Endothelial cell of hepatic sinusoid (primary cell): ENCODE data around the gene QSOX2.
"Not testable (repeated sequence)": the region's sequence is repeated elsewhere in the genome, so short reads cannot be mapped to it uniquely, and the experiment has no call there.

Experiments
- in situ Hi-C: cut with HindIII; loops from 2 replicates; pipeline ENCODE4 v1.10.0; 2017; ENCODE audit warnings: low sequenced_read_pairs

Gene QSOX2

DNA sequence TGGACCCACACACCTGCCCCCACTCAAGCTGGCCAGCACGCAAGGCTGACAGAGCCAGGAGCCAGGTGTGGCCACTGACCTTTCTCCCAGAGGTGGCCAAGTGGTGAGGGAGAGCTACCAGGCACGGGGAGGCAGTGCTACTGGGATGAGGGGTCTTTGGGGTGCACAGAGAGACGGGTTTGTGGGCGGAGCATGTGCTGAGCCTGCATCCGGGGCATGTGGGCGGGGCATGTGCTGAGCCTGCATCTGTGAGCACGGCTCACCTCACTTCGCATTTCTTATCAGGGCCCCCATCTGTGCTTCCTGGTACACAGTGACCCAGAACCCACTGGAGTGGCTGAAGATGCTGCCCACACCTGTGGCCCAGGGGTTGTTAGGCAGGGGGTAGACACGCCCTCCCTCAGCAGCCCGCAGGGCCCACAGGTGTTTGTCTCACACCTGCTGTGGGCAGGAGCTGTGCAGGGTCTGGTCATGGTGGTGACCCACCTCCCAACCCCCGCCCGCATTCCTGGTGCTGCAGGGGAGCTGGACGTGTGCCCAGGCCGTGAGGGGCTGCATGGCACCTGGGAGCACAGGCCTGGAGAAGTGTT, 36.8 kb upstream of the QSOX2 start:
- in situ Hi-C loops, result no loop called here

DNA sequence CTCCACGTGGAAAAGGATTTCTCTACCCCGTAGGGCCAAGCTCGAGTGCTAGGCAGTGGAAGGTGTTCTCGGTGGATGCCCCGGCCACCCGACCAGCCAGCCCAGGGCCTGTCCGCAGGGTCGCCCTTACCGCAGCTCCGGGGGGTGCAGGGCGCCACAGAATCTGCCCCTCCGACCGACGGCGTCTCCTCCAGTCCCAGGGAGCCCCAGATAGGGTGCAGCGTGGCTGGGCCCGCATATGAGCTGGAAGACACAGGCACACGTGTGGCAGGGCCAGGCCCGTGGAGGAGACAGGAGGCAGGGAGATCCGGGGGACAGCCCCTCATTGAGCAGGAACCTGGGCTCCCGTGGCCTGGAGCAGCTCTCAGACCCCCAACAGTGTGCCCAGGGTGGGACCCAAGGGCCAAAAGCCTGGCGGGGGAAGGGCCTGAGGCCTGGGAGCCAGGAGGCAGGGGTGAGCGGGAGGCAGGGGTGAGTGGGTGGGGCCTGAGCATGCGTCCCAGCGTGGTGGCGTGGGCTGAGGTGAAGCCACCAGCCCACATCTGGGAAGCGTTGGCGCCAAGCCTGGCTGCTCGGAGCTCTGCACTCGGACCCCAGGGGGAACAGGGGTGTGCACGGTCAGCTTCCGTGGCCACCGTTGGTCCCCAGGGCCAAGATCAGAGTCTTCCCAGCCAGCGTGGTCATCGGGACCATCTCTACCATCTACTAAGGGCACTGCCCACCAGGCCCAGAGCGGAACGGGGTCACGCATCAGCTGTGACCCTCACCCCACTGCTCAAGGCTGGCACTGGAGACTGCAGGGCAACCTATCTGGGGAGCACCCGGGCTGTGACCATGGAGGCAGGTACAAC, 36.0 kb upstream of the QSOX2 start:
- in situ Hi-C loops, result no loop called here

DNA sequence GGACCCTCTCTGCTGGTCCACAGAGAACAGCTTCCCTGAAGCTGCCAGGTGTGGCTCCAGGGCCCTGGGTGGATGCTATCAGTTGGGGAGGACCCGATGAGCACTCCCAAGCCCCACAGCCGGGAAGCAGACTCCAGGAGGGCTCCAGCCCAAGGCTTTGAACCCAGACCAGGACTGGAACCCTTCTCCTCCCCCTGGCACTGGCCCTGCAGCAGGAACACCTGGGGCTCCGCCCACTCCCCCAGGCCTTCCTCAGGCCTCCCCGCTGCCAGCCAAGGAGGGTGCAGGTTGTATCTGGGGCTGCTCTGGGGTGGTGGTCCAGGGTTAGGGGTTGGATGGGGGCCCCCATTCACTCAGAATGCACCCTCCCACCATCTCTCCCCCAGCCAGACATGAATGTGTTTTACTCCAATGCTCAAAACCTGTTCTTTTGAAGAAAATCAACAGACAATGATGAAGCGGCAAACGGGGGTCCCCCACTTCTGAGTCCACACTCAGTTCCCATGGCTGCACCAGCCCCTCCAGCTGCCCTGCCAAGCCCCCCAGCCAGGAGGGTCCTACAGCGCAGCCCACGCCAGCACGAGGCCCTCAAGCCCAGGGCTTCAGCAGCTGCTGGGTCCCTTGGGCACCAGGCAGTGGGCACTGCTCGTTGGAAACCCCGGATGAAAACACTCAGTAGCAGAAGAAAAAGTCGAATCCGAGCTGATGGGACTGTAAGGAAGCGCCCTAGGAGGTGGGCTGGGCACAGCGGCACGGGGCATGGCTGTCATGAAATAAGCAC, 35.1 kb upstream of the QSOX2 start:
- in situ Hi-C loops, result no loop called here

DNA sequence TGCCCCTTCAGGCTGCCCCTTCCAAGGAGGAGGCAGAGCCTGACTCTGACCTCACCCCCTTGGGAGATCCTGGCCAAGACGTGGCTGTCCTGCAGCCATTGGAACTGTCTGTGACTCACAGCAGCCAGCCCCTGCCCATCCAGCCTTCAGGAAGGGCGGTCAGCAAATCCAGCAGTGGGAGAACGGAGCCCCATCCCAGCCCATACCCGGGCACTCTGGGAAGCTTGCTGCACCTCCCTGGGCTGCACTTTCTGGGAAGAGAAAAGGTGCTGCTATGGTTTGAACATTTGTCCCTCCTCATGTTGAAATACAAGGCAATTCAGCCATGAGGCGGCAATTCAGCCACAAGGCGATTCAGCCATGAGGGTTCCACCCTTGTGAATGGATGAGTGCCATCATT, 33.9 kb upstream of the QSOX2 start:
- in situ Hi-C loops, result loop anchor here (5.0 to 10.0 kb wide), 4 partner anchors 37 to 565 kb away; partner anchors contain the start of gene LHX3

DNA sequence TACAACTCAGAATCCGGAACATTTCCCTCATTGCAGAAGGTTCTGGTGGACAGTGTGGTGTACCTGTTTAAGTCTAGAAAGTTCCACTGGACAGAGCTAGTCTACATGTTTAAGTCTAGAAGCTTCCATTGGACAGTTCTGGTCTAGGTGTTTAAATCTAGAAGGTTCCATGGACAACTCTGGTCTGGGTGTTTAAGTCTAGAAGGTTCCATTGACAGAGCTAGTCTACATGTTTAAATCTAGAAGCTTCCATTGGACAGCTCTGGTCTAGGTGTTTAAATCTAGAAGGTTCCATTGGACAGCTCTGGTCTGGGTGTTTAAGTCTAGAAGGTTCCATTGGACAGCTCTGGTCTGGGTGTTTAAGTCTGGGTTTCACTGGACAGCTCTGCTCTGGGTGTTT, 33.3 kb upstream of the QSOX2 start:
- in situ Hi-C loops, result loop anchor here (5.0 to 10.0 kb wide), 4 partner anchors 37 to 564 kb away; partner anchors contain the start of gene LHX3

DNA sequence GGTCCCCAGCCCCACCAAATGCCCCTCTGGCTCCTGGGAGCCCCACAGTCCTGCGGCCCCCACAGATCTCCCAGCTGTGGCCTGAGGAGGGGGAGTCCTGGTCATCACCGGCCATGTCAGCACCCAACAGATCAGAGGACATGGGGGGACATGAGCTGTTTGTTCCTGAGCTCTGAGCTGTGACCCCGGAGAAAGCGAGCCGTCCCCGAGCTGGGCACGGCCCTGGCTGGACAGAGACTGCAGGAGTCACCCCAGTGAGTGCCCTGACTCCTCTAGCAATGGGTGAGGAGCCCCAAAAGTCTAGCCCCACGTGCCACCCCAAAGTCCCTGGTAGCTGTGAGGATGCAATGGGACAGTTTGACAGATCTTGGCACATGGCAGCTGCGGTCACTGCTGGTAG, 32.6 kb upstream of the QSOX2 start:
- in situ Hi-C loops, result loop anchor here (5.0 to 10.0 kb wide), 4 partner anchors 36 to 563 kb away; partner anchors contain the start of gene LHX3

DNA sequence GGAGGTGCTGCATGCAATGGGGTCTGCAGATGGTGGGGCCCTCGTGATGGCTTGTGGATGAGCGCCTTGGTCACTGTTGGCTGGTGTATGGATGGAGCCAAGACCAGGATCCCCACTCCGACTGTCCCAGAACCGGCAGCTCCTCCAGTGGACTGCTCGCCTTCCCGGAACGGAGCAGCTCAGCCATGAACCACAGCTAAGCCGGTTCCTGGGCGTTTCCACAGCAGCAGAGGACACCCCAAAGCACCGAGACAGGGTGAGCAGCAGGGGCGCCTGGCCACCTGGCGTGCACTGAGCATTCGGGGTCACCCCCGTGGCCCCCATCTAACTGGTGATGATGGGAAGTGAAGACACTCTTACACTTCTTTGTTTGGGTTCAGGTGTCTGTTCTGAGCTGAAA, 32.1 kb upstream of the QSOX2 start:
- in situ Hi-C loops, result loop anchor here (5.0 to 10.0 kb wide), 4 partner anchors 35 to 563 kb away; partner anchors contain the start of gene LHX3

DNA sequence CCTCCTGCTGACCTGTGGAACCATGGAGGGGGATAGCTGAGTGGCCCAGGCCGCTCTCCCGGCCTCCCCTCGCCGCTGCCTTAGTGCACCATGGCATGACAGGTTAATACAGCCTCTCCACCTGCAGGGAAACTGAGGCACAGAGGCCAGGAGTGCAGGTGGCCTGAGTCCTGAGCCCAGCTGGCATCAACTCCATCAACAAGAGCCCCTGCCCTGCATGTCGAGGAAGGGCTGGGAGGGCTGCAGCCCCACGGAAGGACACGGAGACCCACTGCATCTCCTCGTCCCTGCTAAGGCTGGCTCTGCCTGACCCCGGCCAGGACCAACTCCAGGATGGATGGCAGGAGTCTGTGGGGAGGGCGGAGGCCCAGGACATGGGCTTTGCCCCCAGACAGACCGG, 31.1 kb upstream of the QSOX2 start:
- in situ Hi-C loops, result loop anchor here (5.0 to 10.0 kb wide), 4 partner anchors 34 to 562 kb away; partner anchors contain the start of gene LHX3

DNA sequence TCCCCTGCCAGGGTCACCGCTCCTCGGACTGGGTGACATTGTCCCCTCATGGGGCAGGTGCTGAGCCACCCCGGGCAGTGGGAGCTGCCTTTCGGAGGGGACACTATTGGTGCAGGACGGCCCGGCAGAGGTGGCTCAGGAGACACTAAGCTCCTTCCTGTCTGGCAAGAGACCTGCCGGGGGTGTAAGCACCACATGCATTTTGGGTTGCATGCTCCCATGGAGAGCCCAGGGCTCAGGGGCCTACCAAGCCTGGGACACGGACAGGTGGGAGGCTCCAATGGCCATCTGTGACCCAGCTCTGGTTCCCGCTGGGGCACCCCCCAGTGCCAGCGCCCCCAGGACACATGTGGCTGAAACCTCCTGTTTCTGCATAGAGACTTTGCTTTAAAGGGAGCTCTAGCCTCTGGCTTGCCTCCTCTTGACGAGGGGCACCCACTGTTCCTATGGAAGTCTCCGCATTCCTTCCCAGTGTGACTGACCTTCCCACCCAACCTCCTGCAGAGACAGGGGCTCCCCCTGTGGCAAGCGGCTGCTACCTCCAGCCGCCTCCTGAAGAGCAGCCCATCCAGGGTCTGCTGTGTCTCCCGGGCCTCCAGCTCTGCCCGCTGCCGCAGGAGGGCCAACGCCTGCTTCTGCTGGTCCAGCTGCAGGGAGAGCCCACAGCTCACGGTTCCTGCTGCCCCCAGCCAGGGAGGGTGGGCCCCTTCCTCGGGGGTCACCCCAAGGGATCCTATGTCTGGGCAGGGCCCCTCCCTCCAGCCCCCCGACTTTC, 30.2 kb upstream of the QSOX2 start:
- in situ Hi-C loops, result loop anchor here (5.0 to 10.0 kb wide), 4 partner anchors 34 to 561 kb away; partner anchors contain the start of gene LHX3

DNA sequence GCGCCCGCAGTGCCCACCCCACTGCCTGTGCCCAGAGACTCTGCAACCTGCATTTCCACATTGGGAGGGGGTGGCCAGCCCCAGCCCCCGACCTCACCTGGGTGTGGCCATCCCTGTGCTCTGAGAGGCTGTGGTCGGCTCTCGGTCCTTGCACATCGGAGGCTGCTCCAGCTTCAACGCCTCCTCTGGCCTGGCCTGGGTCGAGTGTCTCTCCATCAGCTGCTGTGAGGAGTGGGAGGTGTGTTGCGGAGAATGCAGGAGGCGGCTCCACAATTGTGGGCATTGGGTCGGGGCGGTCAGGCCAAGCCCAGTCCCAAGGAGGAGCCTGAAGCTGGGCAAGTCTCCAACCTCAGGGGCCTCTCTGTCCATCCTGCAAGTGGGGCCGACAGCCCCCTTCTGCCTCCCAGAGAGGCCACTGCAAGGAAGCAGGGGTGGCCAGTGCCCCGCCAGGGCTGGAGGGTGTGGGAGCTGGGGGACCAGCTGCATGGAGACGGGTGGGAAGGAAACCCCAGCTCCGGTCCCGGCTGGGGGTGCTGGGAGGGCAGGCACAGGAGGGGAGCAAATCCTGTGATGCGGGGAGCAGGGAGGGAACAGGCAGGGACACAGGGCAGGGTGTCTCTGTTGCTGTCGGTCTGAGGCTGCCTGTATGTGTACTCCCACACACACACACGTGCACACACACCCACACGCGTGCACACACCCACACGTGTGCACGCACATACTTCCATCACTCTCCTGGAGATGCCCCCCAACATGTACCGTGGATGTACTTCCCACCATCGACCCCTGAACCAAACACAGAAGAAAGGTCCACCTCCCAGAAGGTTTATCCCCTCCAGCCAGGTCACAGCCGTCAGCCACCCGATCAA, 29.4 kb upstream of the QSOX2 start:
- in situ Hi-C loops, result loop anchor here (5.0 to 10.0 kb wide), 5 partner anchors 33 to 560 kb away; partner anchors contain the start of gene LHX3

DNA sequence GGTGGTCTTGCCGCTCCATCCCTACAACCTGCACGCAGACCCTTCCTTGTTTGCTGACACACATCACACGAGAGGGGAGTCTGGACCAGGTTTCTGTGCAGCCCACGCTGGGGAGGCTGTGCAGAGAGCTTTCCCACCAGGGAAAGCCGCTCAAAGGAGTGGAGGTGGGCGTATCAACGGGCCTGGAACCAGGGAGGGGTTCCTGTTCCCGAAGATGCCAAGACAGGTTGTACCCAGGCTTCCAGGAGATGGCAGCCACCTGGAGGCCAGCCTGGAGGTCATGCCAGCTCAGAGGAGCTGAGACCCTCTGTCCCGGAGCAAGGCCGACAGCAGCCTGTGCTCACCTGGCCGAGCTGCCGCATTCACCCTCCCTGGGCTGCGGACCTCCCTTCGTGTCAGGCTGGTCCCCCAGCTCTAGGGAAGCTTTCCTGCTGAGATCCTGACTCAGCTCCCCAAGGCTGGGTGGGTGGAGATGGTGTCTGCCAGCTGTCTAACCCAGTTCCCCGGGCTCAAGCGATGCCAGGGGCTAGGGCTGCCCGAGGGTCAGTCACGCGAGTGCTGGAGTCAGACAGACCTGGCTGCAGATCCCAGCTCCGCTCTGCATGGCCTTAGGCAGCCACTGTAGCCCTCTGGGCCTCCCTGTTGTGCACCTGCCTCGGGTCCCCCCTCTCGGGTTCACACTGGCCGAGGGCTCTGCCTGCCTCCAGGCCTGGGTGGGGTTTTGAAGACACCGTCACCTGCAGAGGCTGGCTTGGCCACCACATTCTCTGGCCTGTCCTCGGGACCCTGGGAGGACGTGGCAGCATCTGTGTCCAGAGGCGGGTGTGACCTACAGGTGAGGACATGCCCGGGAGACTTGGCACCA, 28.5 kb upstream of the QSOX2 start:
- in situ Hi-C loops, result loop anchor here (5.0 to 10.0 kb wide), 3 partner anchors 137 to 559 kb away; no protein-coding TSS in a partner anchor

DNA sequence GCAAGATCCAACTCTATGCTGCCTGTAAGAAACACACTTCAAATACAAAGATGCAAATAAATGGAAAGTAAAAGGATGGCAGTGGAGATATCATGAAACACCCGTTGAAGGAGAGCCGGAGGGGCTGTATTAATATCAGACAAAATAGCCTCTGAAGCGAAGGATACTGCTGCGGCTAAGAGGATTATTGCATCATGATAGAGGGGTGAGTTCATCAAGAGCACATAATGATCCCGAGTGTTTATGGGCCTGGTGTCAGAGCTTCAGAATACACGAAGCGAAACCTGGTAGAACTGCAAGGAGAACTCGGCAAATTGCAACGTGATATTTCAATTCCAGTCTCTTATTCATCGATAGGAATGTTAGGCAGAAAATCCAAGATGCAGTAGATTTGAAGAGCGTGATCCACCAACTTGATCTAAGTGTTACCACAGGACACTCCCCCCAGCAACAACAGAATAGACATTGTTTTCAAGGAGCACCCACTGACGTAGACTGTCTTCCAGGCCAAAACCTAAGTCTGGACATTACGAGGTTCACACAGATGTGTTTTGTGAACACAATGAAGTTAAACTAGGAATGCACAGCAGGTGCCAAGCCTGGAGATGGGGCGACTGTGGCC, 27.7 kb upstream of the QSOX2 start:
- in situ Hi-C loops, result loop anchor here (5.0 to 10.0 kb wide), 3 partner anchors 136 to 559 kb away; no protein-coding TSS in a partner anchor

DNA sequence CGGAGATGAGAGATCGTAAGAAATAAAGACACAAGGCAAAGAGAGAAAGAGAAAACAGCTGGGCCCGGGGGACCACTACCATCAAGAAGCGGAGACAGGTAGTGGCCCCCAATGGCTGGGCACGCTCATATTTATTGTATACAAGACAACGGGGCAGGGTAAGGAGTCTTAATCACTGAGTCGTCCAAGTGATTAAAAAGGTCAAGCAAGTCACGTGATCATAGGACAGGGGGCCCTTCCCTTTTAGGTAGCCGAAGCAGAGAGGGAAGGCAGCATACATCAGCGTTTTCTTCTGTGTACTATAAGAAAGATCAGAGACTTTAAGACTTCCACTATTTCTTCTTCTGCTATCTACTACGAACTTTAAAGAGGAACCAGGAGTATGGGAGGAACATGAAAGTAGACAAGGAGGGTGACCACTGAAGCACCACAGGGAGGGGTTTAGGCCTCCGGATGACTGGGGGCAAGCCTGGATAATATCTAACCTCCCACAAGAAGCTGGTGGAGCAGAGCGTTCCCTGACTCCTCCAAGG, 24.6 kb upstream of the QSOX2 start:
- in situ Hi-C loops, result loop anchor here (5.0 to 10.0 kb wide), 3 partner anchors 133 to 555 kb away; no protein-coding TSS in a partner anchor

DNA sequence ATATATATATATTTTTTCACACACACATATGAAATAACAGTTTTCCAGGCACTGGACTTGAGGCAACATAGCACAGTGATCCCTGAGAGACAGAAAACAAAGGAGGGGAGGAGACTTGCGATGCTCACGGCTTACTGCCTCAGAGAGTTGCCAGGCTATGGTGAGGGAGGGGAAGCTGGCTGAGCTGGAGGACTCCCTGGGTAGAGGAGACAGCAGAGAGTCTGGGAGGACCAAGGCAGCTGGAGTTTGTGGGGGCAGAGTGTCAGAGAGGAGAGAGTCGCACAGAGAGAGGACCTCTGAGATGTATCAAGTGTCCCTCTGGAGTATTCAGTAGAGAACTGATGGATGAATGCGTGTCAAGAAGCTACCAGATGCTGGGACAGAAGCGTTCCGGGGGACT, 23.1 kb upstream of the QSOX2 start:
- in situ Hi-C loops, result no loop called here

DNA sequence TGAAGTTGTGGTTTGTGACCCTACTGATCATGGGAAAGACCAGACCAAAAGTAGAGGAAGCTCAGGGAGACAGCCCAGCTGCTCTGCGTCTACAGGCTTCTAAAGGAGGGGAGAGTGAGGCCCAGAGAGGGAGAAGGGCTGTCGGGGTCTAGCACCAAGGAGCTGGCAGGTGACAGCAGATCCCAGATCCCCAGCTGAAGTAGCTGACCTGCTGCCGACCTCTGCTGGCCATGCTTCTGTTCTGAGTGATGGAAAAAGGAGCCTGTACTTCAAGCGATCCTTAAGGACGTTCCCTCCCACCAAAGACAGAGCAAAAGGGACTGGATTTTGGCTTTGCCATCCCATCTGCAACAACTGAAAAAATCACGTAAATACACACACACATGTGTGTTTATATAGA, 22.7 kb upstream of the QSOX2 start:
- in situ Hi-C loops, result no loop called here

DNA sequence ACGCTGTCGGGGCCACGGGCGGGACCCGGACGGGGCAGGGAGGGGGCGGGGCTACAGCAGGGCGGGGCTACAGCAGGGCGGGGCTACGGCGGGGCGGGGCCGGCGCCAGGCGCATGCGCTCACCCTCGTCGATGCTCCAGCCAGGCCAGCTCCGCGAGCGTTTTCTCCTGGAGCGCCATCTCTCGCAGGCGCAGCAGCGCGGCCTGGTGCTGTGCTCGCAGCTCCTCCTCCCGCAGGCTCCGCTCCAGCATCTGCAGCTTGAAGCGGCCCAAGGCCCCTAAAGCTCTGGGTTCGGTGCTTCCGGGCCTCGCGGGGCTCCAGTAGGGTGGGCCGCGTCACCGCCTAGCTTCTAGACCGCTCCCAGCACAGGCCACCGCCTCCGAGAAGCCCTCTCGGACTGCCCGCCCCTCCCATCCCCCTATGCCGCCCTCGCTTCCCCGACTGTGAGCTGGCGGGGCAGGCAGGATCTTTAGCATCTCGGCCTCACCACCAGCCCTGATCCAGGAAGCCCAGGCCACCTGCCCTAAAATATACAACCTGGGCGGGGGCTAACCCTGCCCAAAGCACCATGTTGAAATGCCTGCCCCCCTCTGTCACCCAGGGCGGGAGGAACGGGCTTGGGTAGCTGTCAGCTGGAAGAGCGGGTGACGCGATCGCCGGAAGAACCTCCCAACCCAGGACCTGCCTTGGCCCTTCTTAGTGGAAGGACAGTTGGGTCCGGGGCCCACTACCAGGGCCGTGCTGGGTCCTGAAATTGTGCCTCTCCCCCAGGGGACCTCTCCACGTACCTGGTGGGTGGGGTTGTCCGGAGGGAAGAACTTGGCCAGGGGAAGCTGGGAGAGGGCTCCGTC, 21.9 kb upstream of the QSOX2 start:
- in situ Hi-C loops, result no loop called here

DNA sequence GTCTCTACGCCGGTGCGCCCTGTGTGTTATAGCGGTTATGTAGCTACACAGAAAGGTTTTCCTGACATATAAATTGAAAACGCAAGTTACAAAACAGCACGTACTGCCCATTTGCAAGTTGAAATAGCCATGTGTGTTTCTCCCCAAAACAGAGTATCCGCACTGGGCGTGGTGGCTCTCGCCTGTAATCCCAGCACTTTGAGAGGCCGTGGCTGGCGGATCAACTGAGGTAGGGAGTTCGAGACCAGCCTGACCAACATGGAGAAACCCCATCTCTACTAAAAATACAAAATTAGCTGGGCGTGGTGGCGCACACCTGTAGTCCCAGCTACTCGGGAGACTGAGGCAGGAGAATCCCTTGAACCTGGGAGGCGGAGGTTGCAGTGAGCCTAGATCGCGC, 21.0 kb upstream of the QSOX2 start:
- in situ Hi-C loops, result not testable (repeated sequence)
